ENCODE results near the gene ZGPAT. TPM values are rescaled to one million over a fixed set of nuclear protein-coding genes. Genes with fewer than 3 reads are reported as not detected.

Gene ZGPAT
- total and polyA plus RNA-seq, 2 of the 13 experiments (the other 11 are each of a cell fraction or from before 2014, with no cell fraction given) = 23.0 to 41.9 TPM

DNA sequence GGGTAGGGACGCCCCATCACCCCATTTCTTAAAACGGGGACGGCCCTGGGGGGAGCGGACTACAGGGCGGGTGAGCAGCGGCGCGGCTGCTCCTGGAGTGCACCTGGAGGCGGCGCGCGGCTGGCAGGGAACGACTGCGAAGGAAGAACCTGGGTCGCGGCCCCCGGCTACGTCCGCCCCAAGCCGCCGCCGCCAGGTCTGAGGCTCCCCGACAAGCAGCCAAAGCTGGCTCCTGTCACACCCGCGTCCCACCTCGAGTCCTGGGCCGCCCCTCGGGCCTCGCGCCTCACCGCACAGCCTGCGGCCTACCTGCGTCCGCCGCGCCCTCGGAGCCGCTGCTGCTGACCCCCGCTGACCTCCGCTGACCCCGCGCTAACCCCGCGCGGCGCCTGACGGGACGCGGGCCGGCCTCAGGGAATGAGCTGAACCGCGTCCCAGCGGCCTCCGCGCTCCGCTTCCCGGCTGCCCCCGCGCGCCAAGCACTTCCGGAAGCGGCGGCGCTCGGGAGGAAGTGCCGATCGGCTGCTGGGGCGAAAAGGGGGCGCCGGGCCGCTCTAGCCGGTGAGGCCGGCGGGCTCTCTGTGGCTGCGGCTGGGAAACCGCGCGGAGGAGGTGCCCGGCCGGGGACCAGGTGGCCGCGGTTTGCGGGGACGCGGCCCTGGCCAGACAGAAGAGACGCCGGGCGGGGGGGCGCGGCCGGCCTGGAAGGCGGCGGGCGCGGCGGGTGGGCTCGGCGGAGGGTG is at the start of gene ZGPAT, which contains the start of gene ARFRP1 (continued):
- TF ChIP-seq, protein P1, sequence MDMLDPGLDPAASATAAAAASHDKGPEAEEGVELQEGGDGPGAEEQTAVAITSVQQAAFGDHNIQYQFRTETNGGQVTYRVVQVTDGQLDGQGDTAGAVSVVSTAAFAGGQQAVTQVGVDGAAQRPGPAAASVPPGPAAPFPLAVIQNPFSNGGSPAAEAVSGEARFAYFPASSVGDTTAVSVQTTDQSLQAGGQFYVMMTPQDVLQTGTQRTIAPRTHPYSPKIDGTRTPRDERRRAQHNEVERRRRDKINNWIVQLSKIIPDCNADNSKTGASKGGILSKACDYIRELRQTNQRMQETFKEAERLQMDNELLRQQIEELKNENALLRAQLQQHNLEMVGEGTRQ (IDR thresholded peaks at IDR 0.05; ENCODE audit: low read depth, low read length) = no peak
- TF ChIP-seq, protein P1 (CRISPR knock-in tag; IDR thresholded peaks at IDR 0.05; ENCODE audit: borderline replicate concordance) = no peak; the same call in 1 of the 2 replicates
- TF ChIP-seq ZNF547 (CRISPR knock-in tag; IDR thresholded peaks at IDR 0.05) = peak; percentile 92
- TF ChIP-seq ZNF24 (IDR thresholded peaks at IDR 0.05) = no peak
- no peak for TF ChIP-seq ATM (IDR thresholded peaks at IDR 0.05; ENCODE audit: borderline replicate concordance)
- TF ChIP-seq MEF2D (CRISPR knock-in tag; IDR thresholded peaks at IDR 0.05) = peak; percentile 37; the same call in 1 of the 2 replicates
- TF ChIP-seq MYNN (CRISPR knock-in tag; IDR thresholded peaks at IDR 0.05; ENCODE audit: low read depth) = peak; percentile 56; the same call in 1 of the 2 replicates
- TF ChIP-seq, protein P2, sequence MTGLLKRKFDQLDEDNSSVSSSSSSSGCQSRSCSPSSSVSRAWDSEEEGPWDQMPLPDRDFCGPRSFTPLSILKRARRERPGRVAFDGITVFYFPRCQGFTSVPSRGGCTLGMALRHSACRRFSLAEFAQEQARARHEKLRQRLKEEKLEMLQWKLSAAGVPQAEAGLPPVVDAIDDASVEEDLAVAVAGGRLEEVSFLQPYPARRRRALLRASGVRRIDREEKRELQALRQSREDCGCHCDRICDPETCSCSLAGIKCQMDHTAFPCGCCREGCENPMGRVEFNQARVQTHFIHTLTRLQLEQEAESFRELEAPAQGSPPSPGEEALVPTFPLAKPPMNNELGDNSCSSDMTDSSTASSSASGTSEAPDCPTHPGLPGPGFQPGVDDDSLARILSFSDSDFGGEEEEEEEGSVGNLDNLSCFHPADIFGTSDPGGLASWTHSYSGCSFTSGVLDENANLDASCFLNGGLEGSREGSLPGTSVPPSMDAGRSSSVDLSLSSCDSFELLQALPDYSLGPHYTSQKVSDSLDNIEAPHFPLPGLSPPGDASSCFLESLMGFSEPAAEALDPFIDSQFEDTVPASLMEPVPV (CRISPR knock-in tag; IDR thresholded peaks at IDR 0.05) = peak; percentile 98
- TF ChIP-seq EHMT2 (IDR thresholded peaks at IDR 0.05; ENCODE audit: borderline replicate concordance, low read depth, low read length) = no peak
- no peak for TF ChIP-seq TCF7 (IDR thresholded peaks at IDR 0.05; ENCODE audit: low read depth)
- peak; percentile 69; the same call in 1 of the 2 replicates for TF ChIP-seq REL (CRISPR knock-in tag; conservative IDR thresholded peaks at IDR 0.05)
- TF ChIP-seq ZFP82 (CRISPR knock-in tag; IDR thresholded peaks at IDR 0.05; ENCODE audit: borderline replicate concordance) = peak; percentile 99
- TF ChIP-seq, protein P3, sequence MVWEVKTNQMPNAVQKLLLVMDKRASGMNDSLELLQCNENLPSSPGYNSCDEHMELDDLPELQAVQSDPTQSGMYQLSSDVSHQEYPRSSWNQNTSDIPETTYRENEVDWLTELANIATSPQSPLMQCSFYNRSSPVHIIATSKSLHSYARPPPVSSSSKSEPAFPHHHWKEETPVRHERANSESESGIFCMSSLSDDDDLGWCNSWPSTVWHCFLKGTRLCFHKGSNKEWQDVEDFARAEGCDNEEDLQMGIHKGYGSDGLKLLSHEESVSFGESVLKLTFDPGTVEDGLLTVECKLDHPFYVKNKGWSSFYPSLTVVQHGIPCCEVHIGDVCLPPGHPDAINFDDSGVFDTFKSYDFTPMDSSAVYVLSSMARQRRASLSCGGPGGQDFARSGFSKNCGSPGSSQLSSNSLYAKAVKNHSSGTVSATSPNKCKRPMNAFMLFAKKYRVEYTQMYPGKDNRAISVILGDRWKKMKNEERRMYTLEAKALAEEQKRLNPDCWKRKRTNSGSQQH (CRISPR knock-in tag; IDR thresholded peaks at IDR 0.05; ENCODE audit: low read depth) = peak; percentile 98
- TF ChIP-seq, protein P4, sequence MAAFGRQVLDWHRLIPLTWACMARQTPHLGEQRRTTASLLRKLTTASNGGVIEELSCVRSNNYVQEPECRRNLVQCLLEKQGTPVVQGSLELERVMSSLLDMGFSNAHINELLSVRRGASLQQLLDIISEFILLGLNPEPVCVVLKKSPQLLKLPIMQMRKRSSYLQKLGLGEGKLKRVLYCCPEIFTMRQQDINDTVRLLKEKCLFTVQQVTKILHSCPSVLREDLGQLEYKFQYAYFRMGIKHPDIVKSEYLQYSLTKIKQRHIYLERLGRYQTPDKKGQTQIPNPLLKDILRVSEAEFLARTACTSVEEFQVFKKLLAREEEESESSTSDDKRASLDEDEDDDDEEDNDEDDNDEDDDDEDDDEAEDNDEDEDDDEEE (CRISPR knock-in tag; IDR thresholded peaks at IDR 0.05) = peak; percentile 86
- peak; percentile 93 for TF ChIP-seq ZNF567 (CRISPR knock-in tag; IDR thresholded peaks at IDR 0.05; ENCODE audit: borderline replicate concordance)
- peak; percentile 98 for TF ChIP-seq KDM5B (CRISPR knock-in tag; IDR thresholded peaks at IDR 0.05; ENCODE audit: borderline replicate concordance)
- peak; percentile 87 for TF ChIP-seq ETV6 (CRISPR knock-in tag; conservative IDR thresholded peaks at IDR 0.05)
- TF ChIP-seq ZNF709 (CRISPR knock-in tag; IDR thresholded peaks at IDR 0.05) = peak; percentile 98
- TF ChIP-seq, protein P5, sequence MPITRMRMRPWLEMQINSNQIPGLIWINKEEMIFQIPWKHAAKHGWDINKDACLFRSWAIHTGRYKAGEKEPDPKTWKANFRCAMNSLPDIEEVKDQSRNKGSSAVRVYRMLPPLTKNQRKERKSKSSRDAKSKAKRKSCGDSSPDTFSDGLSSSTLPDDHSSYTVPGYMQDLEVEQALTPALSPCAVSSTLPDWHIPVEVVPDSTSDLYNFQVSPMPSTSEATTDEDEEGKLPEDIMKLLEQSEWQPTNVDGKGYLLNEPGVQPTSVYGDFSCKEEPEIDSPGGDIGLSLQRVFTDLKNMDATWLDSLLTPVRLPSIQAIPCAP (CRISPR knock-in tag; IDR thresholded peaks at IDR 0.05; ENCODE audit: low read depth) = peak; percentile 42; the same call in 1 of the 2 replicates
- peak; percentile 82; the same call in 1 of the 2 replicates for TF ChIP-seq JDP2 (CRISPR knock-in tag; IDR thresholded peaks at IDR 0.05; ENCODE audit: borderline replicate concordance)
- no peak for TF ChIP-seq ZNF570 (CRISPR knock-in tag; IDR thresholded peaks at IDR 0.05; ENCODE audit: borderline replicate concordance)
